ENCODE data around the gene RITA1.

Gene RITA1

GRCh38 chr12:113180333-113180732 lies 5.2 kb upstream of the RITA1 start:
- DNase-seq (ENCODE audit: low spot score), result no peak

DNA sequence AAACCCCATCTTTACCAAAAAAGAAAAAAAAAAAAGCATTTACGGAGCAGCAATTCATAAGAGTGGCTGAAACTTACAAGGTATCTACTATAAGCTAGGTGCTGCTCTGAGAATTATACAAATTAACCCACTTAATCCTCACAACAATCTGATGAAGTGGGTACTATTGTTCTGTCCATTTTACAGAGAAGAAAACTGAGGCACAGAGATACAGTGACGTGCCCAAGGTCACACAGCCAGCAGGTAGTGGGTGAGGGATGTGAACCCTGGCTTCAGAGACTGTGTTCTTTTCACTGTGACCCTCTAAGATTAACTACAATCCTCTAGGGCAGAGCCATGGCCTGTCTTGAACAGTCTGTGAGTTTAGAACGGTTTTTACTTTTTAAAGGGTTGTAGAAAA lies 3.5 kb upstream of the RITA1 start:
- DNase-seq (ENCODE audit: low spot score), result no peak

DNA sequence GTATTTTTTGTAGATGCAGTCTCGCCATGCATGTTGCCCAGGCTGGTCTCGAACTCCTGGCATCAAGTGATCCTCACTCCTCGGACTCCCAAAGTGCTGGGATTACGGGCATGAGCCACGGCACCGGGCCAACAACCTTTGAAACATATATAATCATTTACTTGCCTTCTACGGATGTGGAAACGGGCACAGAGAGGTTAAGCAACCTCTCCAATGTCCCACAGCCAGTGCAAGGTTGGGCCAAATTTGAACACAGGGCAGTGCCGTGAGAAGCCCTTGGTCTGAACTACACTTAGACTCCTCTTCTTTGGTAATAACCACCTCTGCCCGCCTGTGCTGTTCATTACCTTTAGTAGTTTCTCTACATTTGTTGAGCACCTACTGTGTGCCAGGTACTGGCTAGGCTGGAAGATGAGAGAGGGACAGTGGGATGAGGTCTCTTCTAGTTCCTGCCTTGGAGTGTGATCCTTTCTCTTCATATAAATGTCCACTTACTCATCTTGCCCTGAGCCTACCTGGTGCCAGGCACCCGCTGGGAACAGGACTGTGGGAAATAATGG lies 2.4 kb upstream of the RITA1 start:
- DNase-seq (ENCODE audit: low spot score), result no peak

DNA sequence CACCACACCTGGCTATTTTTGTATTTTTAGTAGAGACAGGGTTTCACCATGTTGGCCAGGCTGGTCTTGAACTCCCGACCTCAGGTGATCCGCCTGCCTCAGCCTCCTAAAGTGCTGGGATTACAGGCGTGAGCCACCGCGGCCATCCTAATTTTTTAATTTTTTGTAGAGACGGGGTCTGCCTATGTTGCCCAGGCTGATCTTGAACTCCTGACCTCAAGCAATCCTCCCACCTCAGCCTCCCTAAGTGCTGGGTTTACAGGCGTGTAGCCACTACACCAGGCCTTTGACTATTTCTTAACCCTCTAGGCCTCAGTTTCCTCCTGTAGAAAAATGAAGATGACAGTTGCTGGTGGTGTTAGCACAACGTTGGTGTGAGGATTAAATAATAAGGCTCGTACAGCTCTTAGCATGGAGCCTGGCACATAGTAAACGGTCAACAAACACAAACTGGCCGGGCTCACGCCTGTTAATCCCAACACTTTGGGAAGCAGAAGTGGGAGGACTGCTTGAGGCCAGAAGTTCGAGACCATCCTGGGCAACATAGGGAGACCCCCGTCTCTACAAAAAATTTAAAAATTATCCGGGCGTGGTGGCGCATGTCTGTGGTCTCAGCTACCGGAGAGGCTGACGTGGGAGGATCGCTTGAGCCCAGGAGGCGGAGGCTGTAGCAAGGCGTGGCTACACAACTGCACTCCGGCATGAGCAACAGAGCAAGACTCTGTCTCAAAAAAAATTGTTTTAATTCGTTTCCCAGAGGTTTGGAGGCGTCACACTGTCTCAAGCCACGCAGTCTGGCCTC lies 1.2 kb upstream of the RITA1 start:
- no peak for DNase-seq (ENCODE audit: low spot score)

DNA sequence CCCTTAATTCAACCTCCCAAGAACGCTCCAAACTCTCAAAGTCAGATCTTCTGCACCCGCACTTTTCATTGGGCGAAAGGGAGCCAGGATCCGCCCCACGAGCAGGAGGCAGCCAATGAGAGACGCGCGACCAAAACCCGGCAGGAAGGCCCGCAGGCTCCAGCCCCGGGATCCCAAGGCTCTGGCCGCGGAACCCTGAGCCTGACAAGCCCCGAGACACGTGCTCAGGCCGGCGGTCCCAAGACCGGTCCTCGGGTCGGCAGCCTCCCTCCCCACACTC lies 681 bp upstream of the RITA1 start:
- DNase-seq (ENCODE audit: low spot score), result peak; percentile 96

DNA sequence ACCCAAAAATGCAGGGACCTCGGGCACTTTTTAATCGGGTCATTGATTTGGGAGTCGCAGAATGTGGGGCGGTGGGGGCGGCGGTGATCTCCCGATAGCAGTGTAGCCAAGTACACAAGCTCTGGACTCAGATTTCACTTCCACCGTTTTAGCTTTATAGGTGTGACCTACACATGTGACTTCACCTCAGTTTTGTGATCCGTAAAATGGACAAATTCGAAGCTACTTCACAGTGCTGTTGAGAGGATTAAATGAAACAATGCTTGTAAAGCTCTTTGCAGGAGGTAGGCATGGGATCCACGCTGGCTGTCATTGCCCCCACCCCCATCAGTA lies 478 bp downstream of the RITA1 start:
- DNase-seq (ENCODE audit: low spot score), result no peak

GRCh38 chr12:113186666-113187325 lies 1.3 kb downstream of the RITA1 start:
- no peak for DNase-seq (ENCODE audit: low spot score)

- DNase-seq (ENCODE audit: low spot score), result no peak
These were observed 3.8 kb downstream of the RITA1 start for GRCh38 chr12:113189361-113189760.

DNA sequence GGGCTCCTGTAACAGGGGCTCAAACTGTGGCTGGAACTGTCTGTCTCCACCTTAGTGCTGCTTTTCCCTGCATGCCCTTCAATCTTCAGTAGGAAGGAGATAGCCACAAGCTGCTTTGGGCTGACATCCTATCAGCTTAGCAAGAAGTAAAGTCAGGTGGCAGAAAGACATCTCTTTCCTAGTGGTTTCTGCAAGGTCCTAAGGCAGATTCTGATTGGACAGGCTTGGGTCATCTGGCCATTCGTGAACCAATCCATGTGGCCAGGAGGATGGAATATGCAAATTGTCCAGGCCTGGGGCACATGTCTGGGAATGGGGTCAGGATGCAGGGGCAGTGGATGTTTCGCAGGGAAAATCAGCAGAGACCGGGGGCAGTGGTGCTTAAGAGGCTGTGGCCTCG lies 5.2 kb downstream of the RITA1 start:
- DNase-seq (ENCODE audit: low spot score), result peak; percentile 82

DNA sequence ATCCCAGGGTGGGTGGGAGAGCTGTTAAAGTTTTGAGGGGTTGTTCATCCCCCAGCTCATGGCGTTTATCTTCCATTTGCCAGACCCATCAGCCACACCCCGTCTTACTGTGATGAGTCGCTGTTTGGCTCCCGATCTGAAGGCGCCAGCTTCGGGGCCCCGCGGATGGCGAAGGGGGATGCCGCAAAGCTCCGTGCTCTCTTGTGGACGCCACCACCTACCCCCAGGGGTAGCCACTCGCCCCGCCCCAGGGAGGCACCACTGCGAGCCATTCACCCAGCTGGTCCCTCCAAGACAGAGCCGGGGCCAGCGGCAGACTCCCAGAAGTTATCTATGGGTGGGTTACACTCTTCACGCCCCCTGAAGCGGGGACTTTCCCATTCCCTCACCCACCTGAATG lies 5.7 kb downstream of the RITA1 start:
- no peak for DNase-seq (ENCODE audit: low spot score)

- no peak for DNase-seq (ENCODE audit: low spot score)
These were observed 9.5 kb downstream of the RITA1 start for GRCh38 chr12:113194971-113195391.

- DNase-seq (ENCODE audit: low spot score), result no peak
These were observed 10.1 kb downstream of the RITA1 start for GRCh38 chr12:113195598-113195997.

DNA sequence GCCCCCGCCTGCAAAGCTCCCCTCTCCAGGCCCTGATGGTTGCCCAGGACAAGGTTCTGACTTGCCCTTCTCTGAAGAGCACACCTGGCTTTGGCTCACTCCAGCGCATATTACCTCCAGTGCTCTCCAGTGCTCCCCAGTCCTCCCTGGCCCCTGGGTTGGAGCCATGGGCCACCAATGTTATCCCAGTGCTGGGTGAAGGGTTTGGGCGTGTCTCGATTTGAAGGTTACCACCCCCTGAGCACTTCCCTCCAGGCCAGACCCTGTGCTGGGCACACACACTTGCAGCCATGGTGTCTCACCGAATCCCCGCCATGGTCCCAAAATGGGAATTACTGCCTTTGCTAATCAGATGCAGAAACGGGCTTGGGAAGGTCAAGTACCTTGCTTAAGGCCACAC lies 11.1 kb downstream of the RITA1 start:
- DNase-seq (ENCODE audit: low spot score), result no peak

- peak; percentile 68 for DNase-seq (ENCODE audit: low spot score)
These were observed 11.5 kb downstream of the RITA1 start for GRCh38 chr12:113196990-113197389.

DNA sequence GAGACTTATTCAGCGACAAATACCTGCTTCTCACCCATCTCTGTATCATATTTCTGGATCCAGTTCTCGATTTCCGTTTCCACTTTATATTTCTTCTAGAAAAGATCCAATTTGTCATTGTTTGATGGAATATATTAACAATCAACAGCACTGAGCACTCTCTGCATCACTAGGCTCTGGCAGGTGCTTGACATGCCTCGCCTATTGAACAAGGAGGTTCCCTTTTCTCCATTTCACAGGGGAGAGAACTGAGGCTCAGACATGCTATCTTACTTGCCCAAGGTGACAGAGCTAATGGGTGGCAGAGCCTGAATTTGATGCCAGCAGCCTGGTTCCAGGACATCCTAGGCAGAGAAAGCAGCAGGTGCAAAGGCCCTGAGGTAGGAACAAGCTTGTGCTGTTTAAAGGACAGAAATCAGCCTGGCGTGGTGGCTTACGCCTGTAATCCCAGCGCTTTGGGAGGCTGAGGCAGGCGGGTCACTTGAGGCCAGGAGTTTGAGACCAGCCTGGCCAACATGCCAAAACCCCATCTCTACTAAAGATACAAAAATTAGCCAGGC lies 12.1 kb downstream of the RITA1 start:
- no peak for DNase-seq (ENCODE audit: low spot score)

DNA sequence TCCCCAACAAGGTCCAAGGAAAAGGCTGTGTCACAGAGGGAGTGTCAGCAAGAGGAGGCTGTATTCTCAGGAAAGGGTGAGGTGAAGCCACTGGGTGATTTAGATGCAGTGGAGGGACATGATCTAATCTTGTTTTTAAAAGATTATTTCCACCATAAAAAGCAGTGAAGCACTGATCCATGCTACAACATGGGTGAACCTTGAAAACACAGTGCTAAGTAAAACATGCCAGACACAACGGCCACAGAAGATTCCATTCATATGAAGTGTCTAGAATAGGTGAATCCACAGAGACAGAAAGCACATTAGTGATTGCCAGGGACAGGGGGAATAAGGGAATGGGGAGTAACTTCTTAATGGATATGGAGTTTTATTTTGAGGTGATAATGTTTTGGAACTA lies 12.8 kb downstream of the RITA1 start:
- DNase-seq (ENCODE audit: low spot score), result no peak

- DNase-seq (ENCODE audit: low spot score), result no peak
These were observed 14.7 kb downstream of the RITA1 start for GRCh38 chr12:113200021-113200797.

DNA sequence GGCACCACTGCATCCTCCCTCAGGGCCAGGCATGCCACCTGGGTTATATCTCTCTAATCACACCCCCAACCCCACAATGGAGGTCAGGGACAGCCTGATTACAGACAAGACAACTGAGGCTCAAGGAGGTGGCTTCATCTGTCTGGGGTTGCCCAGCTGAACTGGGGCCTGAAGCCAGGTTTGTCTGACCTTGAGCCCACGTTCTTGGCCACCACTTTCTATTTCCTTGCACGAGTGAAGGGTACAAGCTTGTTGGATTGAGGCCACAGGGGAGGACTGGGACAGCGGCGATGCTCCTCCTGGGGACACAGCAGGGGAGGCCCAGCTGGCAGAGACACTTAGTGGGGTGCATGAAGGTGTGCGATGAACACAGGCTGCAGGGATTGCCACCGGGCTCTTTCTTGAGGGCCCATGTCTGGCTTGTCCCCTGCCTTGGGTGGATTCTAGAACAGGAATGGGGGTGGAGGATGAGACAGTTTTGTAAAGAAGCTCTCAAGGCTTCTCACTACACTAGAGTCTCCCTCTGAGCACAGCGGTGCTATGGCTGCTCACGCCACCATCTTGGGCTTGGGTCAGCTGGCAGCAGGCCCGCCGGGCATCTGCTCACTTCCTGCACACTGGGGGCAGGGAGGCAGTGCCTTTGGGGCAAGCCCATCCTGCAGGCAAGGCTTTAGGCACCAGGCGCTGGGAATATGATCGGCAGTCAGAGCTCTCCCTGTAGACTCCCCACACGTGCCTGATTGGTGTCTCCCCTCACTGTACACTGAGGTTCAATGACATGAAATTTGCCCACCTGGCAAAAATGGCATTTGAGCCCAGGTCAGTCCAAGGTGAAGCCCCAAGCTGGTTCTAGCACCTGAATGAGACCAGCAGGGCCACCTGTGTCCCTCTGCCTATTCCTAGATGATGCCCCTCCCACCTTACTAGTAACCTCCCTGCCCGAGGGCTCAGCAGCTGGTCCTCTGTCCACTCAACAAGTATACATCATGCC lies 16.0 kb downstream of the RITA1 start:
- DNase-seq (ENCODE audit: low spot score), result no peak

DNA sequence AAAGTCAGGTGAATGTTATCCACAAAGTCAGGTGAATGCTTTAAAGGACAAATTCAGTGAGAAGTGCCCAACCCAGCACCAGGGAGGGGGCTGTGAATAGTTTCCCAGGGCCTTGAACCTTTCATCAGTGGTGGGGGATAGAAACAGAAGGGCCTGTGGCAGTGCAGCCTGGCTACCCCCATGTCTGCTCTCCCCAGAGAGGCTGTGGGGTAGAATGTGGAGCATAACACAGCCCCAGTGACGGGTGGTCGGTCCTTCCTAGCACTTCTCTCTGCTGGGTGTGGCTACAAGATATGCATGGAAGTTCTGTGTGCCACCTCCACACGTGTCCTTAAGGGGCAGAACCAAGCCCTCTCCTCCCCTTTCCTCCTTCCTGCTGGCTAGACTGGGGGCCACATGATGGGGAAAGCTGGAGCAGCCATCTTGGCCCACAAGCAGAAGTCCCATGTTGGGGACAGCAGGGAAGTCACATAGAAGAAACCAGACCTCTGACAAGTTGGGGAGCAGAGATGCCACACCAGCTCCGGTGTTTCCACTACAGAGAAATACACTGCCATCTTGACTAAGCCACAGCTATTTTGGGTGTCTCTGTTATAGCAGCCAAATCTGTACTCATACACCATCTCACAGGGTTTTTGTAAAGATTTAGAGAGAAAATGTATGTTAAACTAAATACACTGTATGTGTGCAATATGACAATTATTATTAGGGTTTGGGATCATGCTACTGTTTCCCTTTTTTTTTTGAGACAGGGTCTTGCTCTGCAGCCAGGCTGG lies 17.0 kb downstream of the RITA1 start:
- DNase-seq (ENCODE audit: low spot score), result no peak

GRCh38 chr12:113203852-113204760 lies 18.6 kb downstream of the RITA1 start:
- DNase-seq (ENCODE audit: low spot score), result no peak
